GM19099 (cell line): ENCODE results near the gene ABCC1.

Experiments
- POLR2A ChIP-seq: IDR thresholded peaks from 3 replicates; pipeline ENCODE4 v1.6.1; 2011; ENCODE audit warnings: low read depth; ENCODE audit not compliant: insufficient read length; ENCODE audit errors: extremely low read depth

ABCC1 gene

DNA sequence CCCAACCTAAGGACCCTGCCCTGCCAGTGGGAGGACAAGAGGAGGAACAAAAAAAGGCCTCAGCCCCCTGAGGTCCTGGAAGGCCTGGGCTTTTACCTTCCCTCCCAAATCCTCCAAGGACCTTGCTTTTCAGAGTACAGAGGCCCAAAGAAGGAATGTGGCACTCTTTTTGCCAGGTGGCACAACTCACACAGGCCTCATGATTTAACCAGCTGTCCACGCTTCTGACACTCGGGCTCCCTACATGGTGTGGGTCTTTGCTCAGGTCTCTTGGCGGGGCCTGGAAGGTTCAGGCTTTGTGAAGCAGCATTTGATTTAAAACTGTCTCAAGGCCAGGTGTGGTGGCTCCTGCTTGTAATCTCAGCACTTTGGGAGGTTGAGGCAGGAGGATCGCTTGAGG is 153.3 kb downstream of the ABCC1 start:
- no peak for TF ChIP-seq POLR2A

DNA sequence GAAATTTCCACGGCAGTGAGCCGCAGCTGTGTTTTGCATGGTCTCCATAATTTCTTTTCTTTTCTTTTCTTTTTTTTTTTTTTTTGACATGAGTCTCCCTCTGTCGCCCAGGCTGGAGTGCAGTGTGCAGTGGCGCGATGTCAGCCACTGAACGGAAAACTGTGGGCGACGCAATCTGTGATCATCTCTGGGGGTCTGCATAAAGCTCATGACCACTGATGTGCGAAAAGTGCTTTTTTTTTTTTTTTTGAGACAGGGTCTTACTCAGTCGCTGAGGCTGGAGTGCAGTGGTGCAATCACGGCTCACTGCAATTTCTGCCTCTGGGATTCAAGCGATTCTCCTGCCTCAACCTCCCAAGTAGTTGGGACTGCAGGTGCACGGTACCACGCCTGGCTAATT is 156.2 kb downstream of the ABCC1 start:
- no peak for TF ChIP-seq POLR2A

DNA sequence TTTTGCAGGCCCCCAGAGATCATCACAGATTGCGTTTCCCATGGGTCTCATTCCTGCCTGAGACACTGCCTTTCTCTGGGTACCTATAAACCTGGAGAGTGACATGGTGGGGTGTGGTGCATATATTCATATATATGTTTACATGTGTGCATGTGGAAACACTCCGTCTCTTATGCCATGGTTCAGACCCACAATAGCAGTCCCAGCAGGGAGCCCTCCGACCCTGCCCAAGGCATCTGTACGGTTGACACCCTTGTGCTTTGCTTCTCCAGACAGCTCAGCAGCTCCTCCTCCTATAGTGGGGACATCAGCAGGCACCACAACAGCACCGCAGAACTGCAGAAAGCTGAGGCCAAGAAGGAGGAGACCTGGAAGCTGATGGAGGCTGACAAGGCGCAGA is 157.1 kb downstream of the ABCC1 start:
- no peak for TF ChIP-seq POLR2A

DNA sequence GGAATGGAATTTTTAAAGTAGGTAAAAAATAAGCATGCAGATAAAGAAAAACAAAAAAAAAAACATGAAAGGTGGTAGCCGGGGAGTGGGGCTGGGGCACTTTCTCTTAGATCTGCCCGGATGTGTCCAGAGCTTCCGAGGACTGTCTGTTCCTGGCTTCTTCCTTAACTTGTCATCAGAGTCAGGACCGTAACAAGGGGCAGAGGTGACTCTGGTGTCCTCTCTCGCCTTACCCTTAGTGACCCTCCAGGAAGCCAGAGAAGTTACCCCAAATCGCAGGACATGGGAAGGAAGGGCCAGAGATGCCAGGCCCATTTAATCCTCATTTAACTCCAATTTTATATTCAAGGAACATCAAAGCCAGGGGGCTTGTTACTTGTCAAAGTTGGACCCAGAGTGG is 158.4 kb downstream of the ABCC1 start:
- no peak for TF ChIP-seq POLR2A

DNA sequence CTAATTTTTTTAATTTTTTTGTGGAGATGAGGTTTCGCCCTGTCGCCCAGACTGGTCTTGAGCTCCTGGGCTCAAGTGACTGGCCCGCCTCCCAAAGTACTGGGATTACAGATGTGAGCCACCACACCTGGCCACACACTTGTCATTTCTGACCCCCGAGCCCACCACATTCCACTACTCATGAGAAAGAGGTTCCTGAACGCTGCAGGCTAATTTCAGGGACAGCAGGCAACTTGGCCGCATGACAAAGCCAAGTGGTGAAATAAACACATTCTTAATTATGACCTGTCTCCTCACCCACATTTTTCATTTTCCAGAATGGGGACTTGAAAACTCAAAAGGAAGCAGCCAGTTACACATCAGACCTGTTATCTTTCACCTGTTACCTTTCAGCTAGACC is 159.3 kb downstream of the ABCC1 start:
- TF ChIP-seq POLR2A: no peak

DNA sequence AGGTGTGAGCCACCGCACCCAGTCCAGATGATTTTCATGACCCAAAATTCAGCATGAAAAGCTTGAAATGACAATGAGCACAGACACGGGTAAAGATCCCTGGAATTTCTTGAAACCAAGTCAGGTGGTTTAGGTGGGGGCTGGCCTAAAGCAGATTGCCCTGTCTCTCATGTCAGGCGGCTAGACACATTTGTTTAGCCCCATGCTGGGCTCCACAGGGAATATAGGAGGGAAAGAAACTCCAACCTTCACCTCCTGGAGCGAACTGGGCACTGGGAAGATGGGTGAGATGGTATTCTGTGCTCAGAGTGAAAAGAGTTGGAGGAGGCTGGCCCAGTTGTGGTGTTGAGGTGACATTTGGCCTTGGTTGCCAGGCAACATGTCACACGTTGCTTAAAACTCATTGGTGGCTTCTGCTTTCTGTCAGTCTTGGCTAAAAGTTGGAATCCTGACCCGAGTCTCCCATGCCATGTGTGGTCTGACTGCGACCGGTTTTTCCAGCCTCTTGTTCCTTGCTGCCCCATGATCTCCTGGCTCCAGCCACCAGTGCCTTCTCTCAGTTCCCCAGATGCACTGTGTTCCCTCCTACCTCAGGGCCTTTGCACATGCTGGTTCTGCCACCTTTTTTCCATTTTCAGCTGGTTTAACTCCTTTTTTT is 160.2 kb downstream of the ABCC1 start:
- no peak for TF ChIP-seq POLR2A

DNA sequence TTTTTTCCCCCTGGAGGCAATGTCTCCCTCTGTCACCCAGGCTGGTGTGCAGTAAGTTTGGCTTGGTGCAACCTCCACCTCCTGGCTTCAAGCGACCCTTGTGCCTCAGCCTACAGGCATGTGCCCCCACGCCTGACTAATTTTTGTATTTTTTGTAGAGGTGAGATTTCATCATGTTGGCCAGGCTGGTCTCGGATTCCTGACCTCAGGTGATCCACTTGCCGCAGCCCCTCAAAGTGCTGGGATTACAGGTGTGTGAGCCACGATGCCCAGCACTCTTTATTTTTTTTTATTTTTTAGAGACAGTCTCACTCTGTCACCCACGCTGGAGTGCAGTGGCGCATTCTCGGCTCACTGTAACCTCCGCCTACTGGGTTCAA is 160.7 kb downstream of the ABCC1 start:
- no peak for TF ChIP-seq POLR2A

DNA sequence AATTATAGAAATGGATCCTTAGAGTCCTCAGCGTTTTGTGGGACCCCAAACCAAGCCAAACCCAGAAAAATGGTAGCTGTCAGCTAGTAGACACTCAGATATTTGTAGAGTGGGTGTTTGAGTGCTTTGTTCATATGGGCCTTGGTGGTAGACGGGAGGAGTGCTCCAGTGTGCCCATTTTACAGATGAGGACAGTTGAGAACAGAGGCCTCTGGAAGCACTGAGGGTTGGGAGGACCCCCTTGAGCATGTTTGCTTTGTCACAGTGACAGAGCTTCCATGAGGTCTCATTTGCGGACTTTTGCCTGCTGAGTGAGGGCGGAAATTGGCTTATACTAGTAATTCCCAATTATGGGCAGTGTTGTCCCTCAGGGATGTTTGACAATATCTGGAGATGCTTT is 162.2 kb downstream of the ABCC1 start:
- TF ChIP-seq POLR2A: no peak

DNA sequence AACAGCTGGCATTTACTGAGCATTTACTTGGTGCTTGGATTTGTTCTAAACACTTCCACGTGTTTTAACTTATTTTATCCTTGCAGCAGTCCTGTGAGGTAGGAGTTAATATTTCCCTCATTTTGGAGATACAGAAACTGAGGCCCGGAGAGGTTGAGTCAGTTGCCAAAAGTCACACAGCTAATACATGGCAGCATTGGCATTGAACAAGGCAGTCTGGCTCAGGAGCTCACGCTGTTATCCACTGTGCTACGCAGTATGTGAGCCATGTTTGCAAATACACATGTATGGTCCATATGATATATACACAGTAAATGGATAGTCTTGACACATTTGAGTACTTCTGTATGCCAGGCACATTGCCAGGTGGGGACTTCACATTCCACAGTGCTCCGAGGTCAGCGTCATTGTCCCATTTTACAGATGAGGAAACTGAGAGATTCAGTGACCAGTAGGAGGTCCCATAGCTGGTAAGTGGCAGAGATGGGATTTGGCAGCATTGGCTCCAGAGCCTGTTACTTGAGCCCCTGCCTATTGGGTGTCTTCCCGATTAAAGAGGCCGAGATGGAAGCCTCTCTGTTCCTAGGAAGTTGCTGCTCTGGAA is 163.1 kb downstream of the ABCC1 start:
- TF ChIP-seq POLR2A: no peak

DNA sequence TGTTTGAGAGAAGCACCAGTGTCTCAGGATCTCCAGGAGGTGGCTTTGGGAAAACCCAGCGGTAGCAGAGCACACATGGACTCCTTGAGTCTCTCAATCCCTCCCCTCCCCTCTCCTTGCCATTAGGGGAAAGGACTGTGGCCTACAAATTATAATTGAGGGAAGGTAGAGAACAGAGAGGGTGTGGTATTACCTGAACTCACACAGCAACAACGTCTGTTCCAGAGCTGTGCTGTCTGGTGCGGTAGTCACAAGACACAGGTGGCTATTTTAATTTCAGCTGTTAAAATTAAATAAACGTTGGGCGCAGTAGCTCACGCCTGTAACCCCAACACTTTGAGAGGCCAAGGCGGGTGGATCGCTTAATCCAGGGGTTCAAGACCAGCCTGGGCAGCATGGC is 163.7 kb downstream of the ABCC1 start:
- no peak for TF ChIP-seq POLR2A

DNA sequence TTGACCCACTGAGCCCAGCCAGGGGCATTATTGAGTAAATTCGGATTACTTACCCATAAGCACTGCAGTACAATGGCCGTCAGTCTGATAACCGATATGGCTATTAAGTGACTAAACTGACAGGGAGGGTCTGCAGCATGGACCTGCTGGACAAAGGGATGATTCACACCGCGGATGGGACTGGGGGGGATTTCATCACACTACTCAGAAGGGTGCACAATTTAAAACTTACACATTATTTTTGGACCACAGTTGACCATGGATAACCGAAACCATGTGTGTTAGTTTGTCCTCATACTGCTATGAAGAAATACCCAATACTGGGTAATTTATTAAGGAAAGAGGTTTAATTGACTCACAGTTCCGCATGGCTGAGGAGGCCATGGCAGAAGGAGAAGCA is 167.4 kb downstream of the ABCC1 start:
- no peak for TF ChIP-seq POLR2A

DNA sequence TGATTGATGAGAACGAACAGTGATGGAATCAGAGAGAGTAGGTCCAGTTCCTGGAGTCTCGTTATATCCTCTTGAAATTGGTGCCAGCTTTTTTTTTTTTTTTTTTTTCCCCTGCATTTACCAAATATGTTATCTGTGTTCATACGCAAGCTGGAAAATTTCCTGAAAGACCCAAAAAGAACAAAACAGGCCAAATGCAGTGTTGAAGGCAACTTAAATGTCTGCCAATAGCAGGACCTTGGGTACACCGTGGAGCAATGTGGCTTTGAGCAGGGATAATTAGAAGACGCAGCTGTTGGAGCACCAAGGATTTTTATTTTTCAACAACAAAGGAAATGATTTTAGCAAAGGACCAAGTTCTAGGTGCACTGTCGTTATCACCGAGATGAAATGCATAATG is 168.9 kb downstream of the ABCC1 start:
- no peak for TF ChIP-seq POLR2A

DNA sequence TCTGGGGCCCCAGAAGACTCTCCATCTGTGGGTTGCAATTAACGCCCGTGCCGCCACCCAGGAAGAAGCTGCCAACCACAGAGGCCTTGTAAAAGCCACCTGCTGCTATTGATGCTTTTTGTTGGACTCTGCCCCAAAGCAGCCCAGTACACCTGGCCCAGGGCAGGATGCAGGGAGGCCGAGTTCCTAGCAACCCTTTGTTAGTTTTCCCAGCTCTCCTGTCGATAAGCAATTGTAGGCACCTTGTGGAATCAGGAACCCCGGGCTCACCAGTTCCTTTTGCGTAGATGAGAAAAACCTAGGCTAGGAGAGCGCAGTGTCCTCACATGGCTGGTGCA is 170.6 kb downstream of the ABCC1 start:
- TF ChIP-seq POLR2A: no peak

DNA sequence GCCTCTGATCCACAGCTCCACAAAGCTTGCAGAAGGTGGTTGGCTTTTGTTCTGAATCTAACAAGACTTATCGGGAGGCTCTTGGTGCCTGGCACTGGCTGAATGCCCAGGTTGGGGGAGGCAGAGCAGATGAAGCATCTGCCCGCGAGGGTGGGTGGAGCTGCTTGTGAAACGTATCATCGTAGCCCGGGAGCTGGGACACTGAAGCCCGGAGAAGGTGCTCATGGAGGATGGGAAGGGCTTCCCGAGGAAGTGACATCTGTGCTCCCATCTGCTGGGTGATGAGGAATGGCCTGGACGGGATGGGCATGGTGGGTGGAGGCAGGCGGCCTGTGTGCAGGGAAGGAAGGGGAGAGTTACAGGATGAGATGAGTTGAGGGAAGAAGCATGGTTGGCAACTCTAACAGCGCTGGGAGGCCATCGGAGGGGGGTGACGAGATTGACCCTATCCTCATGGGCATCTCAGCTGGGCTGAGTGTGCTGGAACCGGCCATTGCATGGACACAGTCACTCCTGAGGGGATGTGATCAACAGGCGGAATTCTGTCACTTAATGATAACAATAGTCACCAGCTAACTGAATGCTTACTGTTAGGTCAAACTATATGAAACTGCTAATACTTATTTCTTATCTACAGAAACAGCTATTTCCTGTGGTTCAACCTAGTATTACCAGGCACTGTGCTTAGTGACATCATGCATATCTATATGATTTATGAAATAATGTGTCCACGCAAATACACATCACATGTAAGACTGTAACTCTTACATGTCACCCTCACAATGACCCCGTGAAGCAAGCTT is 171.2 kb downstream of the ABCC1 start:
- no peak for TF ChIP-seq POLR2A

DNA sequence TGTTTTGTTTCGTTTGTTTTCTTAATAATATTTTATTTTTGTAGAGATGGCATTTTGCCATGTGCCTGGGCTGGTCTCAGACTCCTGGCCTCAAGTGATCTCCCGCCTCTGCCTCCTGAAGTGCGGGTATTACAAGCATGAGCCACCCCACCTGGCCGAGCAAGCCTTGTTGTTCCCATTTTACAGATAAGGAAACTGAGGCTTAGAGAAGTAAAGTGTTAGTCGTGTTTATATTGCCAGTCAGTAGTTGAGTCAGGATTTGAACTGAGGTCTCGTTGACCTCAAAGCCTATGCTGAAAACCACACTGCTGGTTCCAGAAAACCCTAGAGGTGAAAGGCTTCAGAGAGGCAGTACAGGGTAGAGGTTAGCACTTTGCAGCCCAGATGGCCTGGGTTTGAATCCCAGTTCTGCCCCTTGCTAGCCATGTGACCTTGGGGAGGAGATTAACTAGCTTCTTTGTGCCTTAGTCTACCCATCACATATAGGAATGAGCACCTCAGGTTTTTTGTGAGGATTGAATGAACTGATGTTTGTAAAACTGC is 171.8 kb downstream of the ABCC1 start:
- no peak for TF ChIP-seq POLR2A

DNA sequence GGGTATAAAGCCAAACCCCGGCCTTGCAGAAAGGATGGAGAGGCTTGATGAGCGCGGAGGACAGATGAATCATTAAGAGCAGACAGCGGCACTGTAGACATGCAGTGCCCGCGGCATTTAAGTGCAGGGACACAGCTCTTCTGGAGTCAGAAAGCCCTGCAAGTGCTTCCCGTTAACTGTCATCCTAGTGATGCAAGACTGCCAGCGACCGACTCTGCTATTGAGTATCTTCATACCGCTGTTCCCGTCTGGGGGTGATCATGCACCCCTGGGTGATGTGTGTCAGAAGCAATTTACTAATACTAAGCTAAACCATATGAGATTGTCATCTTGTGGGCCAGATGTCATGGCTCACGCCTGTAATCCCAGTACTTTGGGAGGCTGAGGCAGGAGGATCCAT is 172.8 kb downstream of the ABCC1 start:
- no peak for TF ChIP-seq POLR2A
